Activated T-cell treated with anti-CD3 and anti-CD28 coated beads, Interleukin-2, amount 50 U/mL, for 72 hours (primary cell): ENCODE measurements around the gene SOHLH2. TPM values are rescaled to one million over a fixed set of nuclear protein-coding genes. Genes with fewer than 3 reads are reported as not detected.

ENCODE experiments used
- total RNA-seq, 2 donors: library from RNA; stranded (reverse); gene quantifications; one replicate each; pipeline ENCODE4 v1.2.3, GENCODE V29; 2022

SOHLH2 gene
- total RNA-seq, 2 donors from 2014 or later: not detected

Other genes with a start within 250 kb of the SOHLH2 start
- not detected for gene DCLK1, start 83.2 kb downstream of the SOHLH2 start, total RNA-seq
- 1 to 10 TPM in 1 of 2 donors, under 1 TPM in 1; 0.70 to 1.4 TPM for gene CCDC169, start 83.3 kb upstream of the SOHLH2 start, total RNA-seq
- gene SPART, start 131.8 kb upstream of the SOHLH2 start, total RNA-seq: 10 to 100 TPM; 12.2 to 23.4 TPM
- 1 to 10 TPM in 1 of 2 donors, under 1 TPM in 1; 0.19 to 1.8 TPM for gene CCNA1, start 217.9 kb upstream of the SOHLH2 start, total RNA-seq